SJCRH30 (cell line): ENCODE results near the gene DLX5. TPM values are rescaled to one million over a fixed set of nuclear protein-coding genes. Genes with fewer than 3 reads are reported as not detected.

ENCODE experiments used
- DNase-seq, 2 experiments: peaks; one replicate each; pipeline ENCODE4 v3.0.0-alpha.2; 2015 to 2020
- H3K27ac ChIP-seq: fragments of 250-450 bp; sonication (Bioruptor Pico); 2 replicates; pipeline ENCODE4 v1.5.1; 2020; ENCODE audit warnings: mild to moderate bottlenecking, moderate library complexity
- H3K27me3 ChIP-seq: fragments of 250-450 bp; sonication (Bioruptor Pico); 2 replicates; pipeline ENCODE4 v1.5.1; 2020; ENCODE audit warnings: mild to moderate bottlenecking, moderate library complexity
- H3K36me3 ChIP-seq: fragments of 250-450 bp; sonication (Bioruptor Pico); 2 replicates; pipeline ENCODE4 v1.5.1; 2020; ENCODE audit warnings: mild to moderate bottlenecking, moderate library complexity
- H3K4me1 ChIP-seq: fragments of 250-450 bp; sonication (Bioruptor Pico); 2 replicates; pipeline ENCODE4 v1.5.1; 2020; ENCODE audit warnings: mild to moderate bottlenecking, moderate library complexity
- H3K4me3 ChIP-seq: fragments of 250-450 bp; sonication (Bioruptor Pico); 2 replicates; pipeline ENCODE4 v1.5.1; 2020; ENCODE audit warnings: mild to moderate bottlenecking, moderate library complexity
- H3K9me3 ChIP-seq: fragments of 250-450 bp; sonication (Bioruptor Pico); replicated peaks from 2 replicates; pipeline ENCODE4 v1.5.1; 2020; ENCODE audit warnings: mild to moderate bottlenecking, moderate library complexity
- total RNA-seq: library from RNA; depleted of rRNA; stranded (reverse); fragments of >200 nt; shearing (Covaris generic); gene quantifications from 2 replicates; pipeline ENCODE4 v1.2.3, GENCODE V29; 2014

Gene DLX5
- total RNA-seq, 1 experiment from 2014 or later, result not detected

- H3K4me3 ChIP-seq, result no peak overlapping the region
- H3K4me1 ChIP-seq, result no peaks in the 10 kb centered on the region
- H3K27me3 ChIP-seq, result no peaks in the 10 kb centered on the region
- no peaks in the 10 kb centered on the region for H3K36me3 ChIP-seq
- no peaks in the 10 kb centered on the region for H3K9me3 ChIP-seq
- DNase-seq, result no peak
- H3K27ac ChIP-seq, result no peak overlapping the region
These were observed 32.2 kb downstream of the DLX5 start for GRCh38 chr7:96992192-96993005.

- DNase-seq, result no peak
- Histone ChIP-seq H3K27ac (no peak overlapping the region), H3K9me3 (no peaks in the 10 kb centered on the region), H3K4me1 (no peaks in the 10 kb centered on the region), H3K27me3 (no peaks in the 10 kb centered on the region), H3K4me3 (no peak overlapping the region), H3K36me3 (no peaks in the 10 kb centered on the region)
These were observed 33.0 kb downstream of the DLX5 start for GRCh38 chr7:96991546-96992191.

- no peak for DNase-seq
- Histone ChIP-seq H3K4me3 (no peak overlapping the region), H3K4me1 (no peaks in the 10 kb centered on the region), H3K9me3 (no peaks in the 10 kb centered on the region), H3K27ac (no peak overlapping the region), H3K36me3 (no peaks in the 10 kb centered on the region), H3K27me3 (no peaks in the 10 kb centered on the region)
These were observed 34.7 kb downstream of the DLX5 start for GRCh38 chr7:96989859-96990317.

- Histone ChIP-seq H3K4me1 (no peaks in the 10 kb centered on the region), H3K9me3 (no peaks in the 10 kb centered on the region), H3K27me3 (no peaks in the 10 kb centered on the region), H3K27ac (no peak overlapping the region), H3K36me3 (no peaks in the 10 kb centered on the region), H3K4me3 (no peak overlapping the region)
- DNase-seq, result no peak
These were observed 35.3 kb downstream of the DLX5 start for GRCh38 chr7:96989241-96989858.

- Histone ChIP-seq H3K27ac (no peak overlapping the region), H3K9me3 (no peaks in the 10 kb centered on the region), H3K4me3 (no peak overlapping the region), H3K36me3 (no peaks in the 10 kb centered on the region), H3K4me1 (no peaks in the 10 kb centered on the region), H3K27me3 (no peaks in the 10 kb centered on the region)
- no peak for DNase-seq
These were observed 36.9 kb downstream of the DLX5 start for GRCh38 chr7:96987719-96988118.

GRCh38 chr7:96986901-96987300, 37.7 kb downstream of the DLX5 start:
- no peak for DNase-seq
- Histone ChIP-seq H3K9me3 (no peaks in the 10 kb centered on the region), H3K4me1 (no peaks in the 10 kb centered on the region), H3K27me3 (no peaks in the 10 kb centered on the region), H3K36me3 (no peaks in the 10 kb centered on the region), H3K4me3 (no peak overlapping the region), H3K27ac (no peak overlapping the region)

- Histone ChIP-seq H3K27me3 (no peaks in the 10 kb centered on the region), H3K9me3 (no peaks in the 10 kb centered on the region), H3K36me3 (no peaks in the 10 kb centered on the region), H3K4me3 (no peak overlapping the region), H3K4me1 (no peaks in the 10 kb centered on the region), H3K27ac (no peak overlapping the region)
- DNase-seq, result no peak
These were observed 38.6 kb downstream of the DLX5 start for GRCh38 chr7:96985992-96986391.

- H3K27ac ChIP-seq, result no peak overlapping the region
- no peak overlapping the region for H3K4me3 ChIP-seq
- H3K4me1 ChIP-seq, result no peaks in the 10 kb centered on the region
- H3K36me3 ChIP-seq, result no peaks in the 10 kb centered on the region
- DNase-seq, result no peak
- H3K9me3 ChIP-seq, result no peaks in the 10 kb centered on the region
- H3K27me3 ChIP-seq, result no peaks in the 10 kb centered on the region
These were observed 42.0 kb downstream of the DLX5 start for GRCh38 chr7:96982586-96982985.

GRCh38 chr7:96979551-96980276, 44.9 kb downstream of the DLX5 start:
- no peaks in the 10 kb centered on the region for H3K36me3 ChIP-seq
- no peaks in the 10 kb centered on the region for H3K9me3 ChIP-seq
- H3K27ac ChIP-seq, result no peak overlapping the region
- no peaks in the 10 kb centered on the region for H3K4me1 ChIP-seq
- no peak for DNase-seq
- H3K27me3 ChIP-seq, result no peaks in the 10 kb centered on the region
- H3K4me3 ChIP-seq, result no peak overlapping the region

- H3K27me3 ChIP-seq, result no peaks in the 10 kb centered on the region
- DNase-seq, result no peak
- no peaks in the 10 kb centered on the region for H3K9me3 ChIP-seq
- no peaks in the 10 kb centered on the region for H3K4me1 ChIP-seq
- no peaks in the 10 kb centered on the region for H3K36me3 ChIP-seq
- no peak overlapping the region for H3K27ac ChIP-seq
- H3K4me3 ChIP-seq, result no peak overlapping the region
These were observed 47.2 kb downstream of the DLX5 start for GRCh38 chr7:96977445-96977844.

- Histone ChIP-seq H3K9me3 (no peaks in the 10 kb centered on the region), H3K36me3 (no peaks in the 10 kb centered on the region), H3K27ac (no peak overlapping the region), H3K27me3 (no peaks in the 10 kb centered on the region), H3K4me1 (no peaks in the 10 kb centered on the region), H3K4me3 (no peak overlapping the region)
- no peak for DNase-seq
These were observed 48.5 kb downstream of the DLX5 start for GRCh38 chr7:96976106-96976505.

GRCh38 chr7:96973986-96974385, 50.6 kb downstream of the DLX5 start:
- DNase-seq, result no peak
- H3K4me3 ChIP-seq, result no peak overlapping the region
- no peaks in the 10 kb centered on the region for H3K9me3 ChIP-seq
- H3K36me3 ChIP-seq, result no peaks in the 10 kb centered on the region
- no peaks in the 10 kb centered on the region for H3K4me1 ChIP-seq
- H3K27ac ChIP-seq, result no peak overlapping the region
- H3K27me3 ChIP-seq, result no peaks in the 10 kb centered on the region

- Histone ChIP-seq H3K4me1 (no peaks in the 10 kb centered on the region), H3K27ac (no peak overlapping the region), H3K36me3 (no peaks in the 10 kb centered on the region), H3K27me3 (no peaks in the 10 kb centered on the region), H3K9me3 (no peaks in the 10 kb centered on the region), H3K4me3 (no peak overlapping the region)
- no peak for DNase-seq
These were observed 53.9 kb downstream of the DLX5 start for GRCh38 chr7:96970739-96971138.
